Gastroesophageal sphincter (tissue), 4 donors: ENCODE results near the gene MAGEA11. TPM values are rescaled to one million over a fixed set of nuclear protein-coding genes. Genes with fewer than 3 reads are reported as not detected.
"Not testable (repeated sequence)": the region's sequence is repeated elsewhere in the genome, so short reads cannot be mapped to it uniquely, and the experiment has no call there.

ENCODE experiments used
- ATAC-seq: fragments of 150-250 bp; one replicate; pipeline ENCODE4 v1.9.1; 2016; ENCODE audit warnings: mild to moderate bottlenecking, moderate library complexity
- H3K27ac ChIP-seq, 4 donors: fragments of 200-600 bp; sonication (generic) in 3 of 4; 1 replicate in 3 of 4; 2 replicates in 1 of 4; pipeline ENCODE4 v1.5.1; 2016 to 2019
- H3K27me3 ChIP-seq: fragments of 200-600 bp; sonication (generic); one replicate; pipeline ENCODE4 v1.5.1; 2019
- H3K36me3 ChIP-seq, 2 donors: fragments of 200-600 bp; sonication (generic); one replicate each; pipeline ENCODE4 v1.5.1; 2019; ENCODE audit warnings: control low read depth in 1 of 2
- H3K4me1 ChIP-seq, 3 donors: fragments of 200-600 bp; sonication (generic); 1 replicate in 2 of 3; 2 replicates in 1 of 3; pipeline ENCODE4 v1.5.1; 2016 to 2019; ENCODE audit warnings: control low read depth in 2 of 3
- H3K4me3 ChIP-seq, 2 donors: fragments of 200-600 bp; sonication (generic); one replicate each; pipeline ENCODE4 v1.5.1; 2019; ENCODE audit warnings: mild to moderate bottlenecking in 1 of 2, moderate library complexity in 1 of 2
- H3K9me3 ChIP-seq, 3 donors: fragments of 200-600 bp; sonication (generic); one replicate each; pipeline ENCODE4 v1.5.1; 2017 to 2019; ENCODE audit warnings: control low read depth in 2 of 3
- EP300 ChIP-seq: sonication (generic); formaldehyde crosslinking; IDR thresholded peaks from one replicate; pipeline ENCODE4 v1.6.1; 2017; ENCODE audit warnings: antibody characterized with exemption, mild to moderate bottlenecking
- POLR2A ChIP-seq, 2 donors: fragments of 450-650 bp; IDR thresholded peaks; one replicate each; pipeline ENCODE4 v1.6.1; 2017; ENCODE audit warnings: antibody characterized with exemption in 2 of 2, mild to moderate bottlenecking in 2 of 2, moderate library complexity in 1 of 2
- POLR2AphosphoS5 ChIP-seq: sonication (generic); formaldehyde crosslinking; IDR thresholded peaks from one replicate; pipeline ENCODE4 v1.6.1; 2017; ENCODE audit warnings: antibody characterized with exemption
- WGBS, 2 donors: methylation state at CpG; one replicate each; pipeline ENCODE4 v1.1.5; 2018; ENCODE audit warnings: low coverage in 1 of 2; 5-methylcytosine and 5-hydroxymethylcytosine counted together
- total RNA-seq, 4 donors: library from RNA; depleted of rRNA; stranded (reverse); fragments of >200 nt; gene quantifications; one replicate each; pipeline ENCODE4 v1.1.0, GENCODE V29; 2016
- TF ChIP-seq, protein P1 (sequence below), 4 experiments: fragments of 200-600 bp in 2 of 4; fragments of 450-650 bp in 2 of 4; sonication (generic) in 1 of 4; IDR thresholded peaks; one replicate each; pipeline ENCODE4 v1.5.1; 2017 to 2019; ENCODE audit warnings: antibody characterized with exemption in 4 of 4, mild to moderate bottlenecking in 2 of 4, moderate library complexity in 2 of 4

Gene MAGEA11, protein sequence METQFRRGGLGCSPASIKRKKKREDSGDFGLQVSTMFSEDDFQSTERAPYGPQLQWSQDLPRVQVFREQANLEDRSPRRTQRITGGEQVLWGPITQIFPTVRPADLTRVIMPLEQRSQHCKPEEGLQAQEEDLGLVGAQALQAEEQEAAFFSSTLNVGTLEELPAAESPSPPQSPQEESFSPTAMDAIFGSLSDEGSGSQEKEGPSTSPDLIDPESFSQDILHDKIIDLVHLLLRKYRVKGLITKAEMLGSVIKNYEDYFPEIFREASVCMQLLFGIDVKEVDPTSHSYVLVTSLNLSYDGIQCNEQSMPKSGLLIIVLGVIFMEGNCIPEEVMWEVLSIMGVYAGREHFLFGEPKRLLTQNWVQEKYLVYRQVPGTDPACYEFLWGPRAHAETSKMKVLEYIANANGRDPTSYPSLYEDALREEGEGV
- total RNA-seq, result not detected

DNA sequence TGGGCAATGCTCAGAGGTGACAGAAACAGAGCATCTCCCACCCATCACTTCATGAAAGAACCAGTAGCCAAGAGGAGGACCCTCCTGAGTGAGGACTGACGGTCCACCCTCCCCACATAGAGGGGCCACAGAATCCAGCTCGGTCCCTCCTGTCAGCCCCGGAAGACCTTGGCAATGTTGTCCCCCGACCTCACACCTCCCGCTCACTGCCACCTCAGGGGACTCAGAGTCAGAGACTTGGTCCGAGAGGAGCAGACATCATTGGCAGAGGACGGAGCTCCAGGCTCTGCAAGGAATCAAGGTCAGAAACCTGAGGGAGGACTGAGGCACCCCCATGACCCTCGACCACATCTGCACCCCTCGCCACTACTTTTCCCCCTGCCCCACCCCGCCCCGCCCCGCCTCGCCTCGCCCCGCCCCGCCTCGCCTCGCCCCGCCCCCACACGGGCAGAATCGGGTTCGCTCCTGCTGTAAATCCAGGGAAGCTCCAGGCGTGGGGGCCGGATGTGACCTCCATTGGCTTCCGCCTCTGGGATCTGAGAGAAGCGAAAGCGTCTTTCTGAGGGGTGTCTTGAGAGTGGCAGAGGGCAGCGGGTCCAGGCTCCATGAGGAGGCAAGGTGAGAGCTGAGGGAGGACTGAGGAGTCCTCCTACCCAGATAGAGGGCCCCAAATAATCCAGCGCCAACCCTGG is at the start of gene MAGEA11:
TSS of gene MAGEA11 (plus strand) at position 516 of the 692 bp plus-strand sequence. CDS start 1,100 bp downstream, outside the sequence.
- no peak for ATAC-seq

DNA sequence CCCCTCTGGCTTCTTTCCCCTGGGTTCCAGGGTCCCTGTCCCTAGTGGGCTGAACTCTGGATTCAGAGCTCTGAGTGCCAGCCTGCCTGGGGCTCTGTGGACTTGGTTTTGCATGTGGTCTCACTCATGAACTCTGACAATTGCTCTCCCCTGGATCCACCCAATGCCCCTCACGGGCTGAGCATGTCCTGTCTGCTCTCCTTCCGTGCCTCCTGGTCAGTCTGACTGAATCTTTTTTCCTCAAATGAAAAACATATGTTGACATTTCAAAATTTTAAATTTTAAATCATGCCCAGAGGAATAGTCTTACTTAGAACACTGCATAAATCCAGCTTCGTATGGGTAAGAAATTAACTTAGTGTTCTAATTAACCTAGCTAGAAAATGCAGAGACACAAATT is 36.8 kb upstream of the MAGEA11 start:
- WGBS, 2 donors, result no CpG with 5 or more reads among the region's 3 CpGs
- H3K4me3 ChIP-seq, result not testable (repeated sequence)

More for the DNA sequence above, at the start of gene MAGEA11:
- no peak for TF ChIP-seq POLR2A (IDR thresholded peaks at IDR 0.05)
- TF ChIP-seq POLR2AphosphoS5, result no peak
- TF ChIP-seq, protein P1, sequence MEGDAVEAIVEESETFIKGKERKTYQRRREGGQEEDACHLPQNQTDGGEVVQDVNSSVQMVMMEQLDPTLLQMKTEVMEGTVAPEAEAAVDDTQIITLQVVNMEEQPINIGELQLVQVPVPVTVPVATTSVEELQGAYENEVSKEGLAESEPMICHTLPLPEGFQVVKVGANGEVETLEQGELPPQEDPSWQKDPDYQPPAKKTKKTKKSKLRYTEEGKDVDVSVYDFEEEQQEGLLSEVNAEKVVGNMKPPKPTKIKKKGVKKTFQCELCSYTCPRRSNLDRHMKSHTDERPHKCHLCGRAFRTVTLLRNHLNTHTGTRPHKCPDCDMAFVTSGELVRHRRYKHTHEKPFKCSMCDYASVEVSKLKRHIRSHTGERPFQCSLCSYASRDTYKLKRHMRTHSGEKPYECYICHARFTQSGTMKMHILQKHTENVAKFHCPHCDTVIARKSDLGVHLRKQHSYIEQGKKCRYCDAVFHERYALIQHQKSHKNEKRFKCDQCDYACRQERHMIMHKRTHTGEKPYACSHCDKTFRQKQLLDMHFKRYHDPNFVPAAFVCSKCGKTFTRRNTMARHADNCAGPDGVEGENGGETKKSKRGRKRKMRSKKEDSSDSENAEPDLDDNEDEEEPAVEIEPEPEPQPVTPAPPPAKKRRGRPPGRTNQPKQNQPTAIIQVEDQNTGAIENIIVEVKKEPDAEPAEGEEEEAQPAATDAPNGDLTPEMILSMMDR (IDR thresholded peaks at IDR 0.05), result no peak
- no peak for TF ChIP-seq EP300
- H3K36me3 ChIP-seq, result no peaks in the 10 kb centered on the region
- WGBS, 2 donors, result no CpG with 5 or more reads among the region's 29 CpGs
- H3K27ac ChIP-seq, result no peak within 1 kb of the TSS
- H3K27me3 ChIP-seq, result no peaks in the 10 kb centered on the region
- no peak within 1 kb of the TSS for H3K4me3 ChIP-seq
- no peaks in the 10 kb centered on the region for H3K9me3 ChIP-seq
- no peaks in the 10 kb centered on the region for H3K4me1 ChIP-seq

DNA sequence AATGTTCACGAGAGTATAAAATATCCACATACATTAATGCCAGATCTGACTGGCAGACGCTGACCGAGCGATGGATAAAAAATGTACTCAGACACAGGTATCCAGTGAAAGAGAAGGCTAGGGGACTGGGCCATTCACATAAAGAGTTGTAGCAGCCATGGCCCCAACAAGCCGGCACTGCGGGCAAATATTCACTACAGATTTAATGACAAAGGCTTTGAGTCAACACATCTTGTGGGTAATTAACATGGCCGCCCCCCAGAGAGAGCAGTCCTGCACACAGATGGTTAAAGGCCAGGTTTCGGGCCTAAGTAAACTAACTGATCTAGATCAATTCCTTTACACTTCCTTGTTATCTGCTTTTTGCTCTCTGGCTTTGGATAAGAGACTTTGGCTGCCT is 36.3 kb upstream of the MAGEA11 start:
- not testable (repeated sequence) for H3K27me3 ChIP-seq, H3K4me1 ChIP-seq, H3K4me3 ChIP-seq, ATAC-seq, H3K27ac ChIP-seq, H3K36me3 ChIP-seq, H3K9me3 ChIP-seq
- 30 to 75% methylated on average over 2 to 4 of the region's 8 CpGs for WGBS, 2 donors

More for the DNA sequence above, 36.8 kb upstream of the MAGEA11 start:
- not testable (repeated sequence) for ATAC-seq, H3K36me3 ChIP-seq, H3K9me3 ChIP-seq, H3K4me1 ChIP-seq, H3K27me3 ChIP-seq, H3K27ac ChIP-seq

DNA sequence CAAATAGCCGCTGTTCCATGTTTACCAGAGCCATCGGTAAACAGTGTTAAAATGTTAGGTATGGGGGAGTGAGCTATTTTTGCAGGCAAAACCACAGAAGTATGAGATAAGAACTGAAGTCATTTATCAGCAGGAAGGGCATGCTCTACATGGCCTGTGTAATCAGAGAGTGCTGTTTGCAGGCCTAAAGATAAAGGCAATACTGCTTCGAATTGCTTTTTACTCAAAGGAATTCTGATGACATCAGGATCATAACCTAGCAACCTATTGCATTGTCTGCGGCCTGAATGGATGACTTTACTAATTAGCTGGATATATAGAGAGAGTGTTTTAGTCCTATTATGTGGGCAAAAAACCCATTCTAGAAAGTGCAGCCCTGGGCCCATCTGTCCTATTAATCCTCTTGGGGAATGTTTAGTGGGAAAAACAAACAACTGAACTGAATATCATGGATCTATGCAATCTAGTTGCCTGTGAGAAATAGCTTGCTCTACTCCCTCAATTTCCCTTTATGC is 32.6 kb upstream of the MAGEA11 start:
- no CpG with 5 or more reads among the region's 4 CpGs for WGBS, 2 donors

DNA sequence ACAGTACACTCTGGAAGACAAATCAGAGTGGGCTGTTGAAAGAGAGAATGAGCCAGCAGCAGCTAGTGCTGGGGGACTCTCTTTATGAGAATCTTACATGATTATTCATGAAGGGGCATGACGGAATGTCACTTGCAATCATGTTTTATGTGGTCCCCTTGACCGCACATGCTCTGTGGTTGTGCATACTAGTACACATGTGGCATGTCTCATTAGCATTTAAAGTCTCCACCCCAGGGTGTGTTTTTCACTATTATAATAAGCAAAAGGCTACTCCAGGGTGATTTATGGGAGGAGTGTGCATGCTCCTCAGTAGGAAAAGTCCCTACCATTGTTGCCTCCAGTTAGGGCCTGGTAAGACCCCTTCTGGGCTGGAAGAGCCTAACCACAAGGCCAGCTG is 30.7 kb upstream of the MAGEA11 start:
- TF ChIP-seq EP300 (no peak), POLR2AphosphoS5 (no peak), POLR2A (IDR thresholded peaks at IDR 0.05) (no peak)
- TF ChIP-seq, protein P1 (IDR thresholded peaks at IDR 0.05), result no peak
- no peak overlapping the region for H3K27ac ChIP-seq
- no peak for ATAC-seq
- WGBS, 2 donors, result no CpG with 5 or more reads among the region's 2 CpGs
- H3K27me3 ChIP-seq, result no peaks in the 10 kb centered on the region
- H3K4me3 ChIP-seq, result no peak overlapping the region
- no peaks in the 10 kb centered on the region for H3K4me1 ChIP-seq
- H3K9me3 ChIP-seq, result no peaks in the 10 kb centered on the region
- no peaks in the 10 kb centered on the region for H3K36me3 ChIP-seq

More for the DNA sequence above, 32.6 kb upstream of the MAGEA11 start:
- H3K9me3 ChIP-seq, ATAC-seq, H3K4me3 ChIP-seq, H3K36me3 ChIP-seq, H3K27ac ChIP-seq, H3K4me1 ChIP-seq, H3K27me3 ChIP-seq: not testable (repeated sequence)

DNA sequence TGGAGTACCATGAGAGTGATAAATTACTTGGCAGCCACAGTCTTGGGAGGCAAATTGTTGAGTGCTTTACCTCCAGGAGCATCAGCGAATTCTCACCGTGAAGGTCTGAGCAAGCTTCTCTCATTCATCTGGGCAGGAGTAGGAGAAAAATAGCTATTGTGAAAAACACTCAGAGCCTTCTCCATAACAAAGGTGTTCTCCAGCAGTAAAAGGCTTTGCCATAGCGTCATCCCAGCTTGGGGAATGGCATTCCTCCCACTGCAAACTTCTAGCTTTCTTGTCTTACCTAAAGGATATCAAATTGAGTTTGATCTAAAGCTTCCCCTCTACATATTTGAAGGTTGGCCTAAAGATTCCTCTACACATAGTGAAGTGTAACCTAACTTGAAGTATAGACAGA is 29.8 kb upstream of the MAGEA11 start:
- Histone ChIP-seq H3K27ac (no peak overlapping the region), H3K36me3 (no peaks in the 10 kb centered on the region), H3K4me3 (no peak overlapping the region), H3K4me1 (no peaks in the 10 kb centered on the region), H3K27me3 (no peaks in the 10 kb centered on the region), H3K9me3 (no peaks in the 10 kb centered on the region)
- 58 to 65% methylated on average over 2 to 3 of the region's 3 CpGs for WGBS, 2 donors
- TF ChIP-seq EP300 (no peak), POLR2AphosphoS5 (no peak), POLR2A (IDR thresholded peaks at IDR 0.05) (no peak)
- TF ChIP-seq, protein P1 (IDR thresholded peaks at IDR 0.05), result no peak
- no peak for ATAC-seq
